Nephron progenitor cell (in vitro differentiated cells): ENCODE measurements around the gene SRMS.

Source experiments
- DNase-seq: peaks from one replicate; pipeline ENCODE4 v3.0.0; 2021
- H3K27ac Mint-ChIP-seq: 2 replicates; pipeline ENCODE4 v1.8.0; 2021; ENCODE audit warnings: mild to moderate bottlenecking, moderate library complexity, mixed read lengths
- H3K27me3 Mint-ChIP-seq: 2 replicates; pipeline ENCODE4 v1.8.0; 2021; ENCODE audit warnings: mild to moderate bottlenecking, low read depth, mixed read lengths; ENCODE audit not compliant: poor library complexity
- H3K36me3 Mint-ChIP-seq: 2 replicates; pipeline ENCODE4 v1.8.0; 2021; ENCODE audit warnings: low read depth, mixed read lengths
- H3K4me1 Mint-ChIP-seq: 2 replicates; pipeline ENCODE4 v1.8.0; 2021; ENCODE audit warnings: mixed read lengths
- H3K4me3 Mint-ChIP-seq: 2 replicates; pipeline ENCODE4 v1.8.0; 2021; ENCODE audit warnings: mild to moderate bottlenecking, moderate library complexity, mixed read lengths
- H3K9me3 Mint-ChIP-seq: 2 replicates; pipeline ENCODE4 v1.8.0; 2021; ENCODE audit warnings: mild to moderate bottlenecking, moderate library complexity, mixed read lengths
- TF ChIP-seq, protein P1 (sequence below): fragments of 200-600 bp; sonication (generic); IDR thresholded peaks from 2 replicates; pipeline ENCODE4 v1.5.0; 2021; ENCODE audit warnings: antibody characterized with exemption

SRMS gene

DNA sequence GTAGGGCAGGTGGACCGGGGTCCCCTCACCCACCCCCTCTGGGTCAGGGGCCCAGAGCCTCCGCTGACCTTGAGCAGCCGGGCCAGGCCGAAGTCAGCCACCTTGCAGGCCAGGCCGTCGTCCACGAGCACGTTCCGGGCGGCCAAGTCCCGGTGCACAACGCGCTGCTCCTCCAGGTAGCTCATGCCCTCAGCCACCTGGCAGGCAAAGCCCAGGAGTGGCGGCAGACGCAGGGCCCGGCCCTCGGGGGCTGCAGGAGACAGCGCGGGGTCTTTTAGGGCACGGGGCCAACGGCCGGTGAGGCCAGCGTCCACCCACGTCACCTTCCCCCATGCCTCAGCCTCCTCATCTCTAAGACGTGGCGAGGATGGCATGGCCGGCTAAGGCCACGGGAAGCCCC is 6.2 kb downstream of the SRMS start:
- peaks cover 2% of the 10 kb centered on the region for H3K4me1 Mint-ChIP-seq
- H3K4me3 Mint-ChIP-seq: no peak overlapping the region
- TF ChIP-seq, protein P1, sequence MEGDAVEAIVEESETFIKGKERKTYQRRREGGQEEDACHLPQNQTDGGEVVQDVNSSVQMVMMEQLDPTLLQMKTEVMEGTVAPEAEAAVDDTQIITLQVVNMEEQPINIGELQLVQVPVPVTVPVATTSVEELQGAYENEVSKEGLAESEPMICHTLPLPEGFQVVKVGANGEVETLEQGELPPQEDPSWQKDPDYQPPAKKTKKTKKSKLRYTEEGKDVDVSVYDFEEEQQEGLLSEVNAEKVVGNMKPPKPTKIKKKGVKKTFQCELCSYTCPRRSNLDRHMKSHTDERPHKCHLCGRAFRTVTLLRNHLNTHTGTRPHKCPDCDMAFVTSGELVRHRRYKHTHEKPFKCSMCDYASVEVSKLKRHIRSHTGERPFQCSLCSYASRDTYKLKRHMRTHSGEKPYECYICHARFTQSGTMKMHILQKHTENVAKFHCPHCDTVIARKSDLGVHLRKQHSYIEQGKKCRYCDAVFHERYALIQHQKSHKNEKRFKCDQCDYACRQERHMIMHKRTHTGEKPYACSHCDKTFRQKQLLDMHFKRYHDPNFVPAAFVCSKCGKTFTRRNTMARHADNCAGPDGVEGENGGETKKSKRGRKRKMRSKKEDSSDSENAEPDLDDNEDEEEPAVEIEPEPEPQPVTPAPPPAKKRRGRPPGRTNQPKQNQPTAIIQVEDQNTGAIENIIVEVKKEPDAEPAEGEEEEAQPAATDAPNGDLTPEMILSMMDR: no peak
- H3K9me3 Mint-ChIP-seq: no peaks in the 10 kb centered on the region
- H3K36me3 Mint-ChIP-seq: no peaks in the 10 kb centered on the region
- no peak overlapping the region for H3K27ac Mint-ChIP-seq
- DNase-seq: no peak
- H3K27me3 Mint-ChIP-seq: peaks cover 18% of the 10 kb centered on the region

DNA sequence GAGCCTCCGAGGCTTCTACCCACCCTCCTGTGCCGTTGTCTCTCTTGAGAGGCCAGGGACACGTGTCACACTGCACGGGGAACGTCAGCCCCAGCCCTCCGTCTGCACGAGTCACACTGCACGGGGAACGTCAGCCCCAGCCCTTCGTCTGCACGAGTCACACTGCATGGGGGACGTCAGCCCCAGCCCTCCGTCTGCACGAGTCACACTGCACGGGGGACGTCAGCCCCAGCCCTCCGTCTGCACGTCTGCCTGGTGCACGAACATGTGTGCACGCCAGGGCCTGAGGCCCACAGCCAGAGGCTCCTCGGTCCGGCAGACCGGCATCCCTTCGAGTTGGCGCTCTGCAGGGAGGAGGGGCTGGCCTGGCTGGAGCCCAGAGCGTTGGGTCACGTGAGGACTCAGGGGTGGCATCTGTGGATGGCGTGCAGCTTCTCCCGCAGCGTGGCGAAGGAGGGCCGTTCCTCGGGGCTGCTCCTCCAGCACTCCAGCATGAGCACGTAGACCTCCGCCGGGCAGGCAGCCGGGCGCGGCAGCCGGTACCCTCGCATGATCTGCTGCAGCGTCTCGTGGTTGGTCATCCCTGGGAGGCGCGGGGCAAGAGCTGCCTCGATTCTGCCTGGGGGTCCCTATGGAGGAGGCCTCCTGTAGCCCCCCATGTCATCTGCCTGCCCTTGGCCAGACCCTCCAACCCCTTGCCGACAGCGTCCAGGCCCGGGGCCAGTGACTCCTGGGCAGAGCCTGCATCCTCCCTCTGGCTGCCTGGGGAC is 6.9 kb downstream of the SRMS start:
- no peaks in the 10 kb centered on the region for H3K36me3 Mint-ChIP-seq
- DNase-seq: no peak
- H3K27ac Mint-ChIP-seq: no peak overlapping the region
- TF ChIP-seq, protein P1: no peak
- peaks cover 6% of the 10 kb centered on the region for H3K4me1 Mint-ChIP-seq
- peaks cover 12% of the 10 kb centered on the region for H3K27me3 Mint-ChIP-seq
- H3K9me3 Mint-ChIP-seq: no peaks in the 10 kb centered on the region
- H3K4me3 Mint-ChIP-seq: no peak overlapping the region

DNA sequence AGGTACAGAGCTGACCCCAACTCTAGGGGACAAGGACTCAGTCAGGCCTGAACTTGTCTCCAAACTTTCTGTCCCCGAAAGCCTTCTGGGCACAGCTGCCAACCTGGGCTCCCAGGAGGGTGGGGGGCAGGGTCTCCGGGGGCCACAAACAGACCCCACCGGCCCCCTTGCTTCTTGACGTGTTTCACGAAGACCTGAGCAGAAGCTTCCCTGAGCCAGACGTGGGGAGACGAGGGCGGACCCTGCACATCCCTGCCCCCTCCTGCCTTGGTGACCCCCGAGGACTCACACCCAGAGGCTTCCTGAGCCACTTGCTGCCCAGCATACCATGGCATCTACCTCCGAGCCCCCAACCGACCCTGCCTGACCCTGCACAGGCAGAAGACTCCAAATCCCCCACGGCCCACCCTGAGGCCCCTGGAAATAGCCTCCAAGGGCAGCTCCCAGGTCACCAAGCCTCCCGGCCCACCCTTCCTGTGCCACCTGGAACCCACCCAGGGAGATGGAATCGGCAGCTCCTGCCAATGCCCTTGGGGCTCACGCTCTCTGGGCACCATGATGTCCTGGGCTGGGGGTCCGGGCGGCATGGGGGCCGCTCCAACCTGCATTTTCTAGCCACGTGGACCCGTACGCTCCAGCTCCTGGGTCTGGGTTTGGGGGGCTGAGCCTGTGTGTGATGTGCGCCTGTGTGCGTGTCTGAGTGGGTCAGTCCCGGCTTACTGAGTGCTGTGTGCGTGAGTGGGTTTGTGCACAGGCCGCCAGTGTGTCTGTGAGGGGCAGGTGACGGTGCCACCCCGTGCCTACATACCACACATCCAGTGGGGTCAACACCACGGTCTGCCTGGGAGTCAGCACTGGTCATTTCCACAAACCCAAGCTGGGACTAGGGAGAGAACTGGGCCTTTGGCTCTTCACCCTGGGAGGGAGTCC is 7.8 kb downstream of the SRMS start:
- TF ChIP-seq, protein P1: no peak
- H3K27me3 Mint-ChIP-seq: peaks cover 6% of the 10 kb centered on the region
- no peak overlapping the region for H3K4me3 Mint-ChIP-seq

DNA sequence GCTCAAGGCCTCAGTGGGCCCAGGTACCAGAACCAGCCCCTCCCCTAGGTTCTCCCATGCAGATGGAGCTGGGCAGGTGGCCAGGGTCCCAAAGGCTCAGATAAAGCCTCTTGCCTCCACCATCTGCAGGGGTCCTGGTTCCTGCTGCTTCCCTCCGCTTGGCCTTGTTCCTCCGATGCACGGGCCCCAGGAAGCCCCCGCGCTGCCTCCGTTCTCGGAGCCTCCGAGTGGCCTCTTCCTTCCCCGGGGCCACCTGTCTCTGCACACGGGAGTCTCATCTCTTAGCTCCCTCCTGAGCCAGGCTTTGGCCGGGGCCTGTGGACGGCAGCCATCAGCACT is 8.5 kb downstream of the SRMS start:
- Mint-ChIP-seq H3K4me3 (no peak overlapping the region), H3K27me3 (peaks cover 2% of the 10 kb centered on the region), H3K9me3 (no peaks in the 10 kb centered on the region), H3K4me1 (peaks cover 6% of the 10 kb centered on the region), H3K27ac (no peak overlapping the region), H3K36me3 (no peaks in the 10 kb centered on the region)
- TF ChIP-seq, protein P1: no peak
- DNase-seq: no peak

More for the DNA sequence above, 7.8 kb downstream of the SRMS start:
- Mint-ChIP-seq H3K36me3 (no peaks in the 10 kb centered on the region), H3K27ac (no peak overlapping the region), H3K9me3 (no peaks in the 10 kb centered on the region), H3K4me1 (peaks cover 6% of the 10 kb centered on the region)
- DNase-seq: no peak

DNA sequence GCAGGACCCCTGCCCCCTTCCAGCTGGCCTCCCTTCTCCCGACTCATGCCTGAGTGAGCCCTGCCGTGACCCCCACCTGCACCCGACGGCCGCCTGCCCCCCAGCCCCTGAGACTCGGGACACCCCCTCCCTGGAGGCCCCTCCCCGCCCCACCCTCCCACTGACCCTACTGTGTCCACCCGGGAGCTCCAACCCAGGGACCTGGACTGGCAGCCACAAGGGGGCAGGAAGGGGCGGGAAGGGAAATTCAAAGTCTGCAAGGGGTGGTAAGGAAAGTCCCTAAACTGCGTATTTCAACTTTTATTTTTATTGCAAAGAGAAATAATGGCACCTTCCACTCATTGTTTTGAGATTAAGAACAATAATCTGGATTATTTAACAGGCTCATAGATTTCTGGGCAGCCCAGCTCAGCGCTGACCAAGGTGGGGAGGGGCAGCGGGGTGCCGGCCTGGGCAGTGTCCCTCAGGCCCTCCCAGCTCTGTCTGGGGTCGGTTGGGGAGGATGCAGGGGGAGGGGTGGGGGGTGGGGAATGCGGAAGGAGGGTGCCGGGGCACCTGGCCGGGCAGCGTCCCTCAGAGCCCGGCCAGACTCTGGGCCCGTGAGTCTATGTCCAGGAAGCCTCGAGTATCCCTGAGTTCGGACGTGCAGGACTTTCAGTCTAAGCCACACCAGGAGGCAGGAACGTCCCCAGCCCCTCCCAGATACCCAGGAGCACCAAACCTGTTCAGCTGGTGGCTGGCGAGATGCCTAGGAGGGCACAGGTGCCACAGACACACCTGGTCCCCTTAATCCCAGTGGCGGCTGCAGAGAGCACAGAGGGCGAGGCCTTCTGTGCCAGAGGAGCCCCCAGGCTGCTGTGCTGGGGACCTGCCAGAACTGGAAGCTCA is 9.1 kb downstream of the SRMS start:
- no peaks in the 10 kb centered on the region for H3K27me3 Mint-ChIP-seq
- H3K4me1 Mint-ChIP-seq: peaks cover 6% of the 10 kb centered on the region
- H3K9me3 Mint-ChIP-seq: no peaks in the 10 kb centered on the region
- DNase-seq: no peak
- no peak overlapping the region for H3K4me3 Mint-ChIP-seq
- no peaks in the 10 kb centered on the region for H3K36me3 Mint-ChIP-seq
- H3K27ac Mint-ChIP-seq: no peak overlapping the region
- TF ChIP-seq, protein P1: no peak
